Measurements from ENCODE around the gene IPO4. TPM values are rescaled to one million over a fixed set of nuclear protein-coding genes. Genes with fewer than 3 reads are reported as not detected.

Gene IPO4
- total and polyA plus RNA-seq, 2 of the 13 experiments (the other 11 are each of a cell fraction or from before 2014, with no cell fraction given) = 39.0 to 179 TPM

DNA sequence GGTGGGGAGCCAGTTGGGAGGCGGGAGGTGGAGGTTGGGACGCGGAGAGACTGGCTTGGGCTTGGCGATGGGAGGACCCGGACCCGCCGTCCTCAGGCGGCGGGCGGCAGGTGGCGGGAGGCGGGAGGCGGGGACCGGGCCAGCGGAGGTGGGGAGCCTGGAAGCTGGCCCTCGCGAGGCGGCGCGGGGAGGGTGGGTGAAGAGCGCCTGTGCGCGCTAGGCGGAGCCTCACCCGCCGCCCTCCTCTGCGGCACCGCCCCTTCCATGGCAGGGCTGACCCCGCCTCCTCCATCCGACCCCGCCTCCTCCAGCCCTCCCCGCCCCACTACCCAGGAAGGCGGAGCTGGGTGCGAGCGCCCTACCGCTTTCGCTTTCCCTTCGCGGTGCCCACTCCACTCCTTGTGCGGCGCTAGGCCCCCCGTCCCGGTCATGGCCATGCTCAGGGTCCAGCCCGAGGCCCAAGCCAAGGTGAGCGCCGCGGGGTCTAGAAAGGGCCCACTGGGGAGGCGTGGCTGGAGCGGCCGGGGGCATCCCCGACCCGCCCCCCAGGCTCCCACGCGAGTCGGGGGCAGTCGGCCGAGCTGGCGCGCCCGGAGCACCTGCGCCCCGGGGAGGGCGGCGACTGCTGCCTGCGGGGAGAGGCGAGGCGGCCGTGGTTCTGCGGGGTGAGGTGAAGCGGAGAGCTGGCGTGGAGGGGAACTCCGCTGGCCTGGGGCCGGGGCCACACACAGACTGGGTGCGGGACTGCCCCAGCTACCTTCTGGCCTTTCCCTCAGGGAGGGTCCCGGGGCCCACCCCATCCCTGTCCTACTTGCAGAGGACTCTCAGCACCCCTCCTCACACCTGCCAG is 52.6 kb downstream of the IPO4 start, which contains the start of gene PSME1 (continued):
- TF ChIP-seq FIP1L1 (IDR thresholded peaks at IDR 0.05; ENCODE audit: borderline replicate concordance, insufficient read depth, low read depth, low read length) (no peak), ZNF598 (CRISPR knock-in tag; IDR thresholded peaks at IDR 0.05; ENCODE audit: borderline replicate concordance) (peak; percentile 69; the same call in 1 of the 2 replicates), DNMT1 (CRISPR knock-in tag; IDR thresholded peaks at IDR 0.05) (peak; percentile 66; the same call in 1 of the 2 replicates), KAT2B (IDR thresholded peaks at IDR 0.05; ENCODE audit: borderline replicate concordance, low read depth, low read length) (no peak), ZSCAN31 (CRISPR knock-in tag; IDR thresholded peaks at IDR 0.05; ENCODE audit: low read depth) (peak; percentile 61), ZFAT (CRISPR knock-in tag; conservative IDR thresholded peaks at IDR 0.05) (0 out of 2 replicates have a peak, but pooled peaks have one; percentile 70), ZNF792 (CRISPR knock-in tag; IDR thresholded peaks at IDR 0.05) (peak; percentile 24), TBX2 (CRISPR knock-in tag; IDR thresholded peaks at IDR 0.05; ENCODE audit: borderline replicate concordance) (peak; percentile 84), ZNF264 (CRISPR knock-in tag; IDR thresholded peaks at IDR 0.05) (peak; percentile 45; the same call in 1 of the 2 replicates), ZNF563 (CRISPR knock-in tag; IDR thresholded peaks at IDR 0.05) (no peak), ISL2 (CRISPR knock-in tag; IDR thresholded peaks at IDR 0.05) (peak; percentile 83), PCBP2 (optimal IDR thresholded peaks at IDR 0.05; ENCODE audit: low read depth, low read length, poor library complexity, severe bottlenecking) (no peak), ZNF10 (CRISPR knock-in tag; IDR thresholded peaks at IDR 0.05; ENCODE audit: borderline replicate concordance, low read depth) (0 out of 2 replicates have a peak, but pooled peaks have one; percentile 91), ZNF552 (CRISPR knock-in tag; IDR thresholded peaks at IDR 0.05; ENCODE audit: borderline replicate concordance) (no peak; the same call in 1 of the 2 replicates), KLF13 (CRISPR knock-in tag; IDR thresholded peaks at IDR 0.05) (peak; percentile 40; the same call in 1 of the 2 replicates), YY1 (IDR thresholded peaks at IDR 0.05; ENCODE audit: insufficient read depth, insufficient replicate concordance, low read depth, low read length) (peak; percentile 81), ZNF496 (CRISPR knock-in tag; IDR thresholded peaks at IDR 0.05; ENCODE audit: insufficient replicate concordance) (no peak), ZNF296 (CRISPR knock-in tag; conservative IDR thresholded peaks at IDR 0.05) (no peak)
- TF ChIP-seq, protein P1, sequence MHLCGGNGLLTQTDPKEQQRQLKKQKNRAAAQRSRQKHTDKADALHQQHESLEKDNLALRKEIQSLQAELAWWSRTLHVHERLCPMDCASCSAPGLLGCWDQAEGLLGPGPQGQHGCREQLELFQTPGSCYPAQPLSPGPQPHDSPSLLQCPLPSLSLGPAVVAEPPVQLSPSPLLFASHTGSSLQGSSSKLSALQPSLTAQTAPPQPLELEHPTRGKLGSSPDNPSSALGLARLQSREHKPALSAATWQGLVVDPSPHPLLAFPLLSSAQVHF (CRISPR knock-in tag; IDR thresholded peaks at IDR 0.05) = no peak
- TF ChIP-seq, protein P2, sequence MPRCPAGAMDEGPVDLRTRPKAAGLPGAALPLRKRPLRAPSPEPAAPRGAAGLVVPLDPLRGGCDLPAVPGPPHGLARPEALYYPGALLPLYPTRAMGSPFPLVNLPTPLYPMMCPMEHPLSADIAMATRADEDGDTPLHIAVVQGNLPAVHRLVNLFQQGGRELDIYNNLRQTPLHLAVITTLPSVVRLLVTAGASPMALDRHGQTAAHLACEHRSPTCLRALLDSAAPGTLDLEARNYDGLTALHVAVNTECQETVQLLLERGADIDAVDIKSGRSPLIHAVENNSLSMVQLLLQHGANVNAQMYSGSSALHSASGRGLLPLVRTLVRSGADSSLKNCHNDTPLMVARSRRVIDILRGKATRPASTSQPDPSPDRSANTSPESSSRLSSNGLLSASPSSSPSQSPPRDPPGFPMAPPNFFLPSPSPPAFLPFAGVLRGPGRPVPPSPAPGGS (CRISPR knock-in tag; IDR thresholded peaks at IDR 0.05) = no peak; the same call in none of the 2 replicates
- TF ChIP-seq, protein P3, sequence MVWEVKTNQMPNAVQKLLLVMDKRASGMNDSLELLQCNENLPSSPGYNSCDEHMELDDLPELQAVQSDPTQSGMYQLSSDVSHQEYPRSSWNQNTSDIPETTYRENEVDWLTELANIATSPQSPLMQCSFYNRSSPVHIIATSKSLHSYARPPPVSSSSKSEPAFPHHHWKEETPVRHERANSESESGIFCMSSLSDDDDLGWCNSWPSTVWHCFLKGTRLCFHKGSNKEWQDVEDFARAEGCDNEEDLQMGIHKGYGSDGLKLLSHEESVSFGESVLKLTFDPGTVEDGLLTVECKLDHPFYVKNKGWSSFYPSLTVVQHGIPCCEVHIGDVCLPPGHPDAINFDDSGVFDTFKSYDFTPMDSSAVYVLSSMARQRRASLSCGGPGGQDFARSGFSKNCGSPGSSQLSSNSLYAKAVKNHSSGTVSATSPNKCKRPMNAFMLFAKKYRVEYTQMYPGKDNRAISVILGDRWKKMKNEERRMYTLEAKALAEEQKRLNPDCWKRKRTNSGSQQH (CRISPR knock-in tag; IDR thresholded peaks at IDR 0.05; ENCODE audit: low read depth) = no peak; the same call in 1 of the 2 replicates
- TF ChIP-seq, protein P4, sequence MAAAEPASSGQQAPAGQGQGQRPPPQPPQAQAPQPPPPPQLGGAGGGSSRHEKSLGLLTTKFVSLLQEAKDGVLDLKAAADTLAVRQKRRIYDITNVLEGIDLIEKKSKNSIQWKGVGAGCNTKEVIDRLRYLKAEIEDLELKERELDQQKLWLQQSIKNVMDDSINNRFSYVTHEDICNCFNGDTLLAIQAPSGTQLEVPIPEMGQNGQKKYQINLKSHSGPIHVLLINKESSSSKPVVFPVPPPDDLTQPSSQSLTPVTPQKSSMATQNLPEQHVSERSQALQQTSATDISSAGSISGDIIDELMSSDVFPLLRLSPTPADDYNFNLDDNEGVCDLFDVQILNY (CRISPR knock-in tag; conservative IDR thresholded peaks at IDR 0.05) = peak; percentile 75

Data from HepG2 (cell line).